ENCODE data around the gene CBR4.
A peak's percentile ranks its signal among the peaks of the same experiment; 100 is the strongest.

The CBR4 gene

DNA sequence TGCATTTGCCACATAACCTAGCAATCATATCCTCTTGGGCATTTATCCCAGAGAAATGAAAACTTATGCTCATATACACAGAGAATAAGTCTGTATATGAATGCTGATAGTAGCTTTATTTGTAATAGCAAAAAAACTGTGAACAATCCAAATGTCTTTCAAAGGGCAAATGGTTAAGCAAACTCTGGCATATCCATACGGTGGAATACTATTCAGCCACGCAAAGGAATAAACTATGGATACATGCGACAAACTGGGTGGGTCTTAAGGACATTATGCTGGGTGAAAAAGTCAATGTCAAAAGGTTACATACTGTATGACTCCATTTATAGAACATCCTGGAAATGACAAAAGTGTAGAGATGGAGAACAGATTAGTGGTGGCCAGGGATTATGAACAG lies 17.6 kb upstream of the CBR4 start:
- H3K4me1 ChIP-seq (ENCODE audit: insufficient read depth, low read length) = no peaks in the 10 kb centered on the region
- no peak overlapping the region for H2AFZ ChIP-seq (ENCODE audit: low read depth, low read length)
- no peak overlapping the region for H3K4me3 ChIP-seq (ENCODE audit: low read length)
- H3K27me3 ChIP-seq (ENCODE audit: insufficient read depth, low read length) = no peaks in the 10 kb centered on the region
- H3K9me3 ChIP-seq (ENCODE audit: low read length) = peaks cover 3% of the 10 kb centered on the region
- no peaks in the 10 kb centered on the region for H3K36me3 ChIP-seq (ENCODE audit: insufficient read depth, low read length)

DNA sequence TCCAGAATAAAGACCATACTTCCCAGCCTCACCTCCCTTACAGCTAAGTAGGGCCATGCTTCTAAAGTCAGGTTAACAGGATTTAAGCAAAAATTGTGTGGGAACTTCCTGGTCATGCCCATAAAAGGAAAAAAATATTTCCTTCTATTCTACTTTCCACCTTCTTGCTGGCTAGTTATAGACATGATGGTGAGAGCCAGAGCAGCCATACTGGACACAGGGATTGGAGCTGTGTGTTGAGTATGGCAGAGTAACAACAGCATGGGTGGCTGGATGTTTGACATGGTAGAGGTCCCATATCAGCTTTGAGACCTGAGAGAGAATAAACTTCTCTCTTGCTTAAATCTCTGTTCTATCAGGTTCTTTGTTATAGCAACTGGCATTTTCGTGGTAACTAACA lies 15.1 kb upstream of the CBR4 start:
- Histone ChIP-seq H3K4me1 (ENCODE audit: insufficient read depth, low read length) (no peaks in the 10 kb centered on the region), H3K27me3 (ENCODE audit: insufficient read depth, low read length) (no peaks in the 10 kb centered on the region), H3K9me3 (ENCODE audit: low read length) (peaks cover 3% of the 10 kb centered on the region), H3K36me3 (ENCODE audit: insufficient read depth, low read length) (no peaks in the 10 kb centered on the region), H3K4me3 (ENCODE audit: low read length) (no peak overlapping the region), H2AFZ (ENCODE audit: low read depth, low read length) (no peak overlapping the region)

DNA sequence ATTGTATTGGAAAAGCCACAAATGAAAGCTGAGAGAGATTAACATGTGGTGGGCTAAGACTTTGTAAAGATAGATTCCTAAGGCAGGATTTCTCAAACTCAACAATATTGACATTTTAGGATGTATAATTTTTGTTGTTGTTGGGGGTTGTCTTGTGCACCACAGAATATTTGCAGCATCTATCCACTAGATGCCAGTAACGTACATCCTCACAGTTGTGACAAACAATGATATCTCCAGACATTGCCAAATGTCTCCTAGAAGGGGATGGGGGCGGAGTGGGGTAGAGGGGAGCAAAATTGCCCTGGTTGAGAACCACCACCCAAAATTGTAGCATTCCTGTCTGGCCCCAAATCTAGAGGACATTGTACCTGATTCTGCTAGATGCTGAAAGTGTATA lies 14.7 kb upstream of the CBR4 start:
- Histone ChIP-seq H3K36me3 (ENCODE audit: insufficient read depth, low read length) (no peaks in the 10 kb centered on the region), H3K9me3 (ENCODE audit: low read length) (peaks cover 3% of the 10 kb centered on the region), H3K4me3 (ENCODE audit: low read length) (no peak overlapping the region), H3K4me1 (ENCODE audit: insufficient read depth, low read length) (no peaks in the 10 kb centered on the region), H3K27me3 (ENCODE audit: insufficient read depth, low read length) (no peaks in the 10 kb centered on the region), H2AFZ (ENCODE audit: low read depth, low read length) (no peak overlapping the region)

- H3K27me3 ChIP-seq (ENCODE audit: insufficient read depth, low read length) = no peaks in the 10 kb centered on the region
- peaks cover 2% of the 10 kb centered on the region for H3K4me1 ChIP-seq (ENCODE audit: insufficient read depth, low read length)
- H2AFZ ChIP-seq (ENCODE audit: low read depth, low read length) = peak overlapping the region; percentile 80
- no peak overlapping the region for H3K4me3 ChIP-seq (ENCODE audit: low read length)
- H3K36me3 ChIP-seq (ENCODE audit: insufficient read depth, low read length) = no peaks in the 10 kb centered on the region
- no peaks in the 10 kb centered on the region for H3K9me3 ChIP-seq (ENCODE audit: low read length)
Measured at GRCh38 chr4:169018406-169018805, 8.4 kb upstream of the CBR4 start.

DNA sequence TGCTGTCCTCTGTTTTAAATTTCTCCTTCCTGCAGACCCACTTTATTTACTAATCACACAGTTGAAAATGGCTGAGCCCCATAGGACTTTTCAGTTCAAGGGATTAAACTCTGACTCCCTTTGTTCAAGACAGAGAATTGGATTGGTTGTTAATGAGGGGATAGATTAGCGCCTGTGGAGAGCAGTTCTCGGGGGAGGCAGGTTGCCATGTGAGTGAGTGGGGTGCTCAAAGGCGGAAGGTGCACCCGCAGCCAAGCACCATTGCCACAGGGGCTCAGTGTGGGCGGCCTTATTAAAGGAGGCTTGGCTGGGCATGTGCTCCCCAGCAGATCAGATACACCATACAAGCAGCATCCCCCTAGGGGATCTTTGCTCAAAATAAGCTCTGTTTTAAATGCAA lies 7.9 kb upstream of the CBR4 start:
- Histone ChIP-seq H3K4me3 (ENCODE audit: low read length) (no peak overlapping the region), H3K4me1 (ENCODE audit: insufficient read depth, low read length) (peaks cover 2% of the 10 kb centered on the region)

GRCh38 chr4:169015186-169015623 lies 5.2 kb upstream of the CBR4 start:
- Histone ChIP-seq H3K36me3 (ENCODE audit: insufficient read depth, low read length) (no peaks in the 10 kb centered on the region), H2AFZ (ENCODE audit: low read depth, low read length) (peak overlapping the region; percentile 3), H3K27me3 (ENCODE audit: insufficient read depth, low read length) (no peaks in the 10 kb centered on the region), H3K4me1 (ENCODE audit: insufficient read depth, low read length) (peaks cover 5% of the 10 kb centered on the region), H3K9me3 (ENCODE audit: low read length) (no peaks in the 10 kb centered on the region), H3K4me3 (ENCODE audit: low read length) (no peak overlapping the region)

More for the DNA sequence above, 7.9 kb upstream of the CBR4 start:
- Histone ChIP-seq H3K27me3 (ENCODE audit: insufficient read depth, low read length) (no peaks in the 10 kb centered on the region), H3K9me3 (ENCODE audit: low read length) (no peaks in the 10 kb centered on the region), H2AFZ (ENCODE audit: low read depth, low read length) (peak overlapping the region; percentile 80), H3K36me3 (ENCODE audit: insufficient read depth, low read length) (no peaks in the 10 kb centered on the region)

- Histone ChIP-seq H3K9me3 (ENCODE audit: low read length) (no peaks in the 10 kb centered on the region), H3K27me3 (ENCODE audit: insufficient read depth, low read length) (no peaks in the 10 kb centered on the region), H3K36me3 (ENCODE audit: insufficient read depth, low read length) (no peaks in the 10 kb centered on the region)
Measured at GRCh38 chr4:169014586-169014985, 4.5 kb upstream of the CBR4 start.

DNA sequence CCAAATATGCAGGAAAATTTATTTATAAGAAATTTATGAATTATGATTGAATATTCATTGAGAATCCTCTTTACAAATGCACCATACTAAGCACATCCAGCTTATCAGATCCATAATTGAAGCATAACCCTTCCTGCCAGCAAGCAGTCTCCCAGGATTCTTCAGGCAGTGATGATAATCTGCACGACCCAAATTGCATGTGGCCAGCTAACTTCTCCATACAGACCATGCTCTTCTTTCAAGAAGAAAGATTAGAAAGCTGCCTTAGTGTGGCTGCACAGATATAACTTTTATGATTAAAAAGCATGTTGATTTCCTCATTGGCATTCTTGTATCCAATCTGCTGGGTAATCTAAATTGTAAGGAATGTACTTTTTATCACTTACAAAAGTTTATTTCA lies 3.3 kb upstream of the CBR4 start:
- Histone ChIP-seq H3K36me3 (ENCODE audit: insufficient read depth, low read length) (no peaks in the 10 kb centered on the region), H3K9me3 (ENCODE audit: low read length) (no peaks in the 10 kb centered on the region), H3K27me3 (ENCODE audit: insufficient read depth, low read length) (no peaks in the 10 kb centered on the region), H2AFZ (ENCODE audit: low read depth, low read length) (no peak overlapping the region), H3K4me1 (ENCODE audit: insufficient read depth, low read length) (peaks cover 10% of the 10 kb centered on the region), H3K4me3 (ENCODE audit: low read length) (no peak overlapping the region)

More at GRCh38 chr4:169014586-169014985, 4.5 kb upstream of the CBR4 start:
- H3K4me3 ChIP-seq (ENCODE audit: low read length) = no peak overlapping the region
- no peak overlapping the region for H2AFZ ChIP-seq (ENCODE audit: low read depth, low read length)
- peaks cover 5% of the 10 kb centered on the region for H3K4me1 ChIP-seq (ENCODE audit: insufficient read depth, low read length)

GRCh38 chr4:169012049-169012448 lies 2.0 kb upstream of the CBR4 start:
- Histone ChIP-seq H3K36me3 (ENCODE audit: insufficient read depth, low read length) (no peaks in the 10 kb centered on the region), H2AFZ (ENCODE audit: low read depth, low read length) (no peak overlapping the region), H3K9me3 (ENCODE audit: low read length) (no peaks in the 10 kb centered on the region), H3K27me3 (ENCODE audit: insufficient read depth, low read length) (no peaks in the 10 kb centered on the region), H3K4me1 (ENCODE audit: insufficient read depth, low read length) (peaks cover 17% of the 10 kb centered on the region), H3K4me3 (ENCODE audit: low read length) (no peak overlapping the region)

DNA sequence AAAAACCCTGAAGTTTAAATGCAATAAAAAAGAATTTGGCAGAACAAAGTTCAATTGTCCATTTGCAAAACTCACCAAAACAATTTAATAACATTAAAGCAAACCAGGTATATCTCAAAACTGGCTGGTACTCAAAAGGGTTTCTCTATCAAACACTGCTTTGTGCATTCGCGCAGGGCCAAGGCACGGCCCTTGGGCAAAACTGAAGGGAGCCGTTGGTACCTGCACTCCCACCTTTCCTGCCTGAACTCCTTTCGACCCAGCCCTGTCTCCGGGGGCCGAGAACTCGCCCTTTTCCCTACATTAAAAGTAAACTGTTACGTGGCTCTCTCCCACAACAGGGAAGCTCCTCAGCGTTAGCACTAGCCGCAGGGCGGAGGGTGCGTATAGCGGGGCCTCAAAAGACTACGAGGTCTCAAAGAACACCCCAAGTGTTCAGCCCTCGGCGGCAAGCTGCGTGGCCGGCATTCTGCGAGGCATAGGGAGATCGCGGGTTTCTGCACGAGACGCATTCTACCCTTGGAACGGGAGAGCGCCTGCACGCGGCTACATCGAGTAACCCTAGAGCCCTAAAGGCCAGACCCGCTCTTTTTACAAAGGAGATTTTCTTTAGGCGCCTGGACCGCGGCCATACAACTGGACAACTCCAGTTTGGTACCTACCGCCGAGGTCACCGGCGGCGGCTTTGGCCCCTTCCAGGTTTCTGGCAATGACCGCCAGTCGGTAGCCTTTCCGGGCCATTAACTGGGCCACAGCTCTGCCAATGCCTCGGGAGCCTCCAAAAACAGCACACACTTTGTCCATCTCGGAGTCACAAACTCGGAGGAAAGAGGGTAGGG lies 550 bp downstream of the CBR4 start:
- H3K9me3 ChIP-seq (ENCODE audit: low read length) = no peaks in the 10 kb centered on the region
- H2AFZ ChIP-seq (ENCODE audit: low read depth, low read length) = peak overlapping the region; percentile 39
- H3K27me3 ChIP-seq (ENCODE audit: insufficient read depth, low read length) = no peaks in the 10 kb centered on the region
- peaks cover 17% of the 10 kb centered on the region for H3K36me3 ChIP-seq (ENCODE audit: insufficient read depth, low read length)
- peak overlapping the region; percentile 77 for H3K4me3 ChIP-seq (ENCODE audit: low read length)
- H3K4me1 ChIP-seq (ENCODE audit: insufficient read depth, low read length) = peaks cover 17% of the 10 kb centered on the region

GRCh38 chr4:169005453-169006099 lies 4.5 kb downstream of the CBR4 start:
- Histone ChIP-seq H3K4me1 (ENCODE audit: insufficient read depth, low read length) (peaks cover 15% of the 10 kb centered on the region), H2AFZ (ENCODE audit: low read depth, low read length) (no peak overlapping the region), H3K4me3 (ENCODE audit: low read length) (no peak overlapping the region), H3K27me3 (ENCODE audit: insufficient read depth, low read length) (no peaks in the 10 kb centered on the region), H3K9me3 (ENCODE audit: low read length) (no peaks in the 10 kb centered on the region), H3K36me3 (ENCODE audit: insufficient read depth, low read length) (peaks cover 46% of the 10 kb centered on the region)

GRCh38 chr4:169000315-169000714 lies 9.7 kb downstream of the CBR4 start:
- H3K4me3 ChIP-seq (ENCODE audit: low read length) = no peak overlapping the region
- H3K9me3 ChIP-seq (ENCODE audit: low read length) = no peaks in the 10 kb centered on the region
- no peak overlapping the region for H2AFZ ChIP-seq (ENCODE audit: low read depth, low read length)
- H3K36me3 ChIP-seq (ENCODE audit: insufficient read depth, low read length) = peaks cover 71% of the 10 kb centered on the region
- peaks cover 10% of the 10 kb centered on the region for H3K4me1 ChIP-seq (ENCODE audit: insufficient read depth, low read length)
- H3K27me3 ChIP-seq (ENCODE audit: insufficient read depth, low read length) = no peaks in the 10 kb centered on the region

DNA sequence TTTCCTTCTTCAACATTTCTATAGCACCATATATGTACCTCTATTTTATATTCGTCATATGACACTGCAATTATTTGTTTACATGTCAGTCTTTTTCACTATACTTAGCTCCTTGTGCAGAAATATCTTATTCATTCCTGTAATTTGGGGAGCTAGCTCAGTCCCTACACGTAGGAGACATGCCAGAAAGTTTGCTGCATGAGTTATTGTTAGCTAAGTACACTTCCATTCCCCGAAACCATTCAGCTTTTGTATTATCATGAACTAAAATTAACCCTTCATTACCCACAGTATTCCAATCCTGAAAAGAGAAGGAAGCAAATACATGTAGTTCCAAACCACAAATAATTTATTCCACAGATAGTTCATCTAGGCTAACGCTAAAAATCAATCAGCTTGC lies 10.2 kb downstream of the CBR4 start:
- no peak overlapping the region for H3K4me3 ChIP-seq (ENCODE audit: low read length)
- peaks cover 72% of the 10 kb centered on the region for H3K36me3 ChIP-seq (ENCODE audit: insufficient read depth, low read length)
- no peaks in the 10 kb centered on the region for H3K27me3 ChIP-seq (ENCODE audit: insufficient read depth, low read length)
- H3K9me3 ChIP-seq (ENCODE audit: low read length) = no peaks in the 10 kb centered on the region
- no peak overlapping the region for H2AFZ ChIP-seq (ENCODE audit: low read depth, low read length)
- peaks cover 10% of the 10 kb centered on the region for H3K4me1 ChIP-seq (ENCODE audit: insufficient read depth, low read length)

All from neuron (in vitro differentiated cells).